IPS-18c (cell line): ENCODE data around the gene CELA2A.
"Not testable (repeated sequence)": the region's sequence is repeated elsewhere in the genome, so short reads cannot be mapped to it uniquely, and the experiment has no call there.

Experiments used
- H3K4me3 ChIP-seq: 2 replicates; pipeline ENCODE4 v1.7.0; 2013; ENCODE audit warnings: low read depth, mild to moderate bottlenecking, low read length, moderate library complexity; ENCODE audit not compliant: insufficient read depth
- H3K9me3 ChIP-seq: one replicate; pipeline ENCODE4 v1.6.1; 2013; ENCODE audit warnings: mild to moderate bottlenecking, low read length, moderate library complexity; ENCODE audit not compliant: control insufficient read depth, insufficient read depth

The CELA2A gene

GRCh38 chr1:15475752-15476314, 19.3 kb downstream of the CELA2A start, which contains the start of gene CELA2B:
Gene CELA2B (plus strand): TSS chr1:15476104. CDS start chr1:15476126, 22 bp downstream.
- Histone ChIP-seq H3K4me3 (no peak within 1 kb of the TSS), H3K9me3 (no peaks in the 10 kb centered on the region)

GRCh38 chr1:15476927-15477326, 20.4 kb downstream of the CELA2A start:
- H3K4me3 ChIP-seq = no peak overlapping the region
- H3K9me3 ChIP-seq = no peaks in the 10 kb centered on the region

DNA sequence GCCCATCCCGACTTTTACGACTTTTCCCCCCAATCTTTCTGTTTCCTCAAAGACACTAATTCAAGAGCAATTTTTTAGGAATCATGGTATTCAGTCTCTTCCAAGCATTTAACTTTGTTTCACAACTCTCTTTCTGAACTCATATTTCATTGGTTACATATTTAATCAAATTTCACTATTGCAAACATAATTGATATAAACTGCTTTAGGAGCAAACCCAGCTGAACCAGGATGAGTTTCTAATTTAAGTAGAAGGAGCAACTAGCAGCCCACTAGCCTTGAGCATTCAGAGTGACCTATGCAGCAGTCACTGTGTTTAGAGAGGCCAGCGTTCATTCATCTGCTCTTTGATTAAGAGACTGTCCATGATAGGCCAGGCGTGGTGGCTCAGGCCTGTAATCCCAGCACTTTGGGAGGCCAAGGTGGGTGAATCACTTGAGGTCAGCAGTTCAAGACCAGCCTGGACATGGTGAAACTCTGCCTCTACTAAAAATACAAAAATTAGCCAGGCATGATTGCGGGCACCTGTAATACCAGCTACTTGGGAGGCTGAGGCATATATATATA, 21.2 kb downstream of the CELA2A start:
- Histone ChIP-seq H3K4me3 (no peak overlapping the region), H3K9me3 (no peaks in the 10 kb centered on the region)

- no peaks in the 10 kb centered on the region for H3K9me3 ChIP-seq
Measured at GRCh38 chr1:15479654-15480347, 23.3 kb downstream of the CELA2A start.

DNA sequence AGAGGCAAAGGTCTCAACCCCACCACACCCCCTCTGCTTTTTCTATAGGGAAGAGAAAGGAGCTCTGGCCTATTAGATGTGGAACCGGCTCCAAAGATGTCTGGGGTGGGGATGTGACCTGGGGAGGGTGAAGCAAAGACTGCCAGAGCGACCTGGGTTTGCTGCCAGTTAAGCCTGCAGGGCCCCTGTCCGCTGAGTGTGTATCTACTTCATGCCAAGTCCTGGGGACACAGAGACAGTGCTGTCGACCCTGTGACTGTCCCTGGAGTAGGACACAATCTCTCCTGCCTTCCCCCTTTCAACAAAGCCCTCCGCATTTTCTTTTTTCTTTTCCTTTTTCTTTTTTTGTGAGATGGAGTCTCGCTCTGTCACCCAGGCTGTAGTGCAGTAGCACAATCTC, 25.9 kb downstream of the CELA2A start:
- not testable (repeated sequence) for H3K9me3 ChIP-seq

More at GRCh38 chr1:15479654-15480347, 23.3 kb downstream of the CELA2A start:
- H3K4me3 ChIP-seq = no peak overlapping the region

GRCh38 chr1:15482983-15483543, 26.5 kb downstream of the CELA2A start:
- H3K9me3 ChIP-seq, H3K4me3 ChIP-seq: not testable (repeated sequence)

More for the DNA sequence above, 25.9 kb downstream of the CELA2A start:
- H3K4me3 ChIP-seq = not testable (repeated sequence)

- Histone ChIP-seq H3K4me3 (no peak overlapping the region), H3K9me3 (no peaks in the 10 kb centered on the region)
Measured at GRCh38 chr1:15483971-15484370, 27.4 kb downstream of the CELA2A start.

DNA sequence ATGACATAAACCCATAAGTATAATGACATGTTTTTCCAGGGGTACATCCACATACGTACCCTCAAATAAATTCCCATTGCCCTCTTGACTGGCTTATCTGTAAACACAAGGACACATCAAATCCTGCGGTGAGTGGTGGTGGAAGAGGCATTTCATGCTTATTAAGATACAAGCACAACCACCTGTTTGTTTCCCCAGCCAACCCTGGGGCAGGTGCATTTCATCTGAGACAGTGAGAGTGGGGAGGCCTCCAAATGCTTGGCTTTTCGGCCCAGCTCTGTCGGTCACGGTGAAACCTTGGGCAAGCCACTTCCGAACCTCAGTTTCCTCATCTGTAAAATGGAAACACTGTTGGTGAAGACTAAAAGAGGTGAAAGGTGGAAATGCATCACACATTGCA, 27.9 kb downstream of the CELA2A start:
- not testable (repeated sequence) for H3K9me3 ChIP-seq, H3K4me3 ChIP-seq

DNA sequence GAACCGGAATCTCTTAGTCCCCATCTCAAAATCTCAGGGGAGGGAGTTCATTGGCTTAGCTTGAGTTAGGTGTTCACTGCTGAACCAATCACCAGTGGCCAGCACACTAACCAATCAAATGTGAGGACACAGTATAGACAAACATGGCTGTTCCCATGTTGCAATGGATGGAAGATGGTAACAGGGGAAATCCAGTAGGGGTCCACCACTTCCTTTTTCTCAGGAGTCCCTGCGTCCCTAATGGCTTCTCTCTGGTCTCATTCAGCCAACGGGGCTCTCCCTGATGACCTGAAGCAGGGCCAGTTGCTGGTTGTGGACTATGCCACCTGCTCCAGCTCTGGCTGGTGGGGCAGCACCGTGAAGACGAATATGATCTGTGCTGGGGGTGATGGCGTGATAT, 29.1 kb downstream of the CELA2A start:
- no peaks in the 10 kb centered on the region for H3K9me3 ChIP-seq
- no peak overlapping the region for H3K4me3 ChIP-seq

DNA sequence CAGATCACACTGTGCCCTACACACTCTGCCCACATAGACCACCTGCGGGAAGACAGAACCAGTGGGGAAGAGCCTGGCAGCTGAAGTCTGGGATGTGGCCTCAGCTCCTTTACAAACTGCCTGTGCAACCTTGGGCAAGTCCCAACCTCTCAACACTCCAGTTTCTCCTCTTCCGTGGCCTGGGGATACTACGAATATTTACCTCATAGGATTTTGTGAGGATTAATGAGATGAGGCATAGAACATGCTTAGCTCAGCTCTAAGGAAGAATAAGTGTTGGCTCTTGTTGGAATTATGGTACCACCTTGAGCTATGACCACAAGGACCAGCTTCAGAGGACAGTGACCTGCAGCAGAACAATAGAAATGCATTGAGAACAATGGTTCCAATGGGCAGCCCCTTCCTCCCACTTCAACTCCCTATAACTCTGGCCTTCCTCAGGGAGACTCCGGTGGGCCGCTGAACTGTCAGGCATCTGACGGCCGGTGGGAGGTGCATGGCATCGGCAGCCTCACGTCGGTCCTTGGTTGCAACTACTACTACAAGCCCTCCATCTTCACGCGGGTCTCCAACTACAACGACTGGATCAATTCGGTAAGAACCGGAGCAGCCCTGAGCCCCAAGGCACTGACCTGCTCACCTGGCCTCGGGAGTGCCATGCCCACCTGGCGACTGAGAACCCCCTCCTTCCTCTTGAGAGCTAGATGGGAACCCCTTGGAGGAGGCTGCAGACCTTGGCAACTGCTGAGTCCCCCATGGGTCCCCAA, 30.5 kb downstream of the CELA2A start:
- H3K9me3 ChIP-seq, H3K4me3 ChIP-seq: not testable (repeated sequence)

GRCh38 chr1:15488371-15488770, 31.8 kb downstream of the CELA2A start:
- Histone ChIP-seq H3K4me3 (no peak overlapping the region), H3K9me3 (no peaks in the 10 kb centered on the region)

GRCh38 chr1:15489052-15489736, 32.7 kb downstream of the CELA2A start:
- Histone ChIP-seq H3K4me3 (no peak overlapping the region), H3K9me3 (no peaks in the 10 kb centered on the region)

GRCh38 chr1:15491010-15491409, 34.5 kb downstream of the CELA2A start:
- not testable (repeated sequence) for H3K4me3 ChIP-seq, H3K9me3 ChIP-seq

DNA sequence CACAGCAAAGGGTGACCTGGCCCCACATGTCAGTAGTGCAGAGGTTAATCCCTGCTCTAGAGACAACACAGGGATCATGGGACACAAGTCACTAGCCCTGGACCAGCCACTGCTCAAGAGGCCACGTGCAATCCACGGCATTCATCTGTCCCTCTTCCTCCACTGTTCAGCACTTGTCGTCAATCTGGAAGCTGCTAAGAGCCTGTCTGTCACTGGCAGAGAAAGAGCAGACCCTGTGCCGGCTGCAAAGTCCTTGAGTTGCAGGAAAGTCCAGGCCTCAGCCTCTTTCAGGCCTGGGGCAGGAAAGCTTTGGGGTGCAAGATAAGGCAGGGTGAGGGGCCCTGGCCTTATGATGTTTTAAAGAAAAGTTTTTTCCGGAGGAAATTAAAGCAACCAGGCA, 36.1 kb downstream of the CELA2A start:
- H3K9me3 ChIP-seq = no peaks in the 10 kb centered on the region

GRCh38 chr1:15493869-15494390, 37.4 kb downstream of the CELA2A start:
- H3K4me3 ChIP-seq = no peak overlapping the region
- H3K9me3 ChIP-seq = no peaks in the 10 kb centered on the region

More for the DNA sequence above, 36.1 kb downstream of the CELA2A start:
- no peak overlapping the region for H3K4me3 ChIP-seq

DNA sequence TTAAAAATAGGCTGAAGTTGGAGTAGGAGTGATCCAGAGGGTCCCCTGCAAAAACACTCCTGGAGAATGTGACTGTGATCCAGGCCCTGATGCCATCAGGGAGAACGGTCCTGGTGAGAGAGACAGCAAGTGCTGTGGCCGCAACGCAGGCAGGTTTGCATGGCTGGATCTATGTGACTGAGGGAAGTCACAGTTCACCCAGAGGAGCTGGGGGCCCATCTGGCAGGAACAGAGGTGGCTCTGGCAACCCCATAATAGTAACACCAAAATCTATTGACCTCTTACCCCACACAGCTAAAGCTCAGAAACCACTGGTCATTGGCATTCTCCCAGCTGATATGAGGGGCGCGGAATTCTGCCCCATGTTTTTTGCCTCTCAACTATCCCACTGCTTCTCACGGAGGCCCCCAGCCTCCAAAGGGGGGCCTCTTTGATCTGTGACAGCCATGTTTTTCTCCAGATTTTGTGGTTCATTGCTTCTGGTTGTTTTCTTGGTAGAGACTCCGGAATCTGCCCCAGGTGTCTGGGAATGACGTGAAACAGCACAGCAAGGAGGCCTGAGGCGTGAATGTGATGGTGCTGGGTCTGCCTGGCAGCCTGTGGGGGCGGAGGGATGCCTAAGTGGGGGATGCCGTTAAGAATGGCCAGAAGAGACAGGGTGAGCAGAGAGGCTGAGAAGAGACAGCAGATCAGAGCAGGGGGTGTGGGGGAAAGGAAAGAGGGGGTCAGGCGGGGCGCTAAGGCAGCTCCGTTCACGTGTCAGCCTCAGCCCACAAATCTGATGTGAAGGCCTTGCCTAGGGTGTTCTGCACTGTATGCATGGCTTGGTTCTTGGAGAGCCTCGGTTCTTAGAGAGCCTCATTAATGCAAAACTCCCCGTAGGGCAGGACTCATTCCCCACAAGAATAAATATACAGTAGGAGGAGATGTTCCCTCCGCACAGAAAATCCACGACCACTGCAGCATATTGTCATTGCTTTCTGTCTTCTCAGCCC, 43.9 kb downstream of the CELA2A start:
- no peak overlapping the region for H3K4me3 ChIP-seq
- H3K9me3 ChIP-seq = no peaks in the 10 kb centered on the region
